Measurements from ENCODE around the gene SCAF8.

- TF ChIP-seq EZH2phosphoT487 (IDR thresholded peaks at IDR 0.05; ENCODE audit: insufficient read depth, low read depth) (no peak), EZH2 (IDR thresholded peaks at IDR 0.05; ENCODE audit: insufficient read depth, poor library complexity, severe bottlenecking) (no peak)
Observed at GRCh38 chr6:154736618-154737259, 3.5 kb downstream of the SCAF8 start.
